ENCODE data around the gene PRAME. TPM values are rescaled to one million over a fixed set of nuclear protein-coding genes. Genes with fewer than 3 reads are reported as not detected.

PRAME gene
- total and polyA plus RNA-seq, 11 donors, result 0.23 to 0.59 TPM; not detected in 9

GRCh38 chr22:22538226-22538989 lies 20.7 kb downstream of the PRAME start:
- Histone ChIP-seq H3K36me3 (no peaks in the 10 kb centered on the region), H3K4me3 (no peak overlapping the region), H3K9me3 (peaks cover 0 to 6% (median 0%) of the 10 kb centered on the region in 12 donors), H3K4me1 (no peaks in the 10 kb centered on the region), H3K27ac (no peak overlapping the region), H3K27me3 (peaks cover 0 to 20% (median 0%) of the 10 kb centered on the region in 9 donors)
- WGBS, 4 donors, result 68 to 85% (median 81%) methylated on average over 7 of the region's 7 CpGs
- TF ChIP-seq, protein P1, sequence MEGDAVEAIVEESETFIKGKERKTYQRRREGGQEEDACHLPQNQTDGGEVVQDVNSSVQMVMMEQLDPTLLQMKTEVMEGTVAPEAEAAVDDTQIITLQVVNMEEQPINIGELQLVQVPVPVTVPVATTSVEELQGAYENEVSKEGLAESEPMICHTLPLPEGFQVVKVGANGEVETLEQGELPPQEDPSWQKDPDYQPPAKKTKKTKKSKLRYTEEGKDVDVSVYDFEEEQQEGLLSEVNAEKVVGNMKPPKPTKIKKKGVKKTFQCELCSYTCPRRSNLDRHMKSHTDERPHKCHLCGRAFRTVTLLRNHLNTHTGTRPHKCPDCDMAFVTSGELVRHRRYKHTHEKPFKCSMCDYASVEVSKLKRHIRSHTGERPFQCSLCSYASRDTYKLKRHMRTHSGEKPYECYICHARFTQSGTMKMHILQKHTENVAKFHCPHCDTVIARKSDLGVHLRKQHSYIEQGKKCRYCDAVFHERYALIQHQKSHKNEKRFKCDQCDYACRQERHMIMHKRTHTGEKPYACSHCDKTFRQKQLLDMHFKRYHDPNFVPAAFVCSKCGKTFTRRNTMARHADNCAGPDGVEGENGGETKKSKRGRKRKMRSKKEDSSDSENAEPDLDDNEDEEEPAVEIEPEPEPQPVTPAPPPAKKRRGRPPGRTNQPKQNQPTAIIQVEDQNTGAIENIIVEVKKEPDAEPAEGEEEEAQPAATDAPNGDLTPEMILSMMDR (IDR thresholded peaks at IDR 0.05), result no peak
- no peak for TF ChIP-seq POLR2A (IDR thresholded peaks at IDR 0.05)
- no peak for ATAC-seq
- DNase-seq, result no peak
- intact Hi-C loops (cut with DNase I), result no loop called here

DNA sequence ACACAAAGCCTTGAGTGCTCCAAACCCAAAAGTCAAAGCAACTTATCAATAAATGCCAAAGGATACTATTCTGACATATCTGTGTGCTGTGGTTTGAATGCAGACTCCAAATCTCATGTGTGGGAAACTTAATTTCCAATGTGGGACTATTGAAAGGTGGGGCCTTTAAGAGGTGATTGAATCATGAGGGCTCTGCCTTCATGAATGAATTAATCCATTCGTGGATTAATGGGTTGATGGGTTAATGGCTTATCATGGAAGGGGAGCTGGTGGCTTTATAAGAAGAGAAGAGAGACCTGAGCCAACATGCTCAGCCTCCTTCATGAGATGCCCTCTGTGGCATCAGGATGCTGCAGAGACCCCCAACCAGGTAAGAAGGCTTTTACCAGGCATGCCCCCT lies 22.1 kb downstream of the PRAME start:
- Histone ChIP-seq H3K4me3 (no peak overlapping the region), H3K27ac (no peak overlapping the region), H3K9me3 (peaks cover 0 to 6% (median 0%) of the 10 kb centered on the region in 12 donors), H3K36me3 (no peaks in the 10 kb centered on the region), H3K4me1 (no peaks in the 10 kb centered on the region), H3K27me3 (peaks cover 0 to 14% (median 0%) of the 10 kb centered on the region in 9 donors)
- ATAC-seq, result no peak
- 21 to 39% (median 32%) methylated on average over 1 of the region's 1 CpG for WGBS, 4 donors
- intact Hi-C loops (cut with DNase I), result no loop called here
- DNase-seq, result no peak
- TF ChIP-seq, protein P1 (IDR thresholded peaks at IDR 0.05), result no peak
- no peak for TF ChIP-seq POLR2A (IDR thresholded peaks at IDR 0.05)

DNA sequence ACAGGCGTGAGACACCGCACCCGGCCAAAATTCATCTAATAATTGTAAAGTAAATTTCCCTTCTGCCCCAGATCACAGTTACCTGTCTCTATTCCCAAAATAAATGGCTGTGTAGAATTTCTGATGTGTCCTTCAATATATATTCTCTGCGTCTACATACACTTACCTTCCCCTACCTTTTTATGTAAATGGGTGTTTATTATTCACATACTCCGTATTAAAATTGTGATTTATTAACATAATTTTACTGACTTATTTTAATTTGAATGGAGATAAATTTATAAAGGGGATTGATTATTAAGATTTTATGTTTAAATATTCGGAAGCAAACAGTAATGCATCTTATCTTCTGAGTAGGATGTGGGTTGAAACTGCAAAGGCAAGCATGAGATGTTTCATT lies 22.6 kb downstream of the PRAME start:
- H3K9me3 ChIP-seq, result peaks cover 0 to 6% (median 0%) of the 10 kb centered on the region in 12 donors
- 64 to 88% (median 79%) methylated on average over 6 of the region's 6 CpGs for WGBS, 4 donors
- no peak overlapping the region for H3K27ac ChIP-seq
- ATAC-seq, result no peak
- no peak for TF ChIP-seq POLR2A (IDR thresholded peaks at IDR 0.05)
- TF ChIP-seq, protein P1 (IDR thresholded peaks at IDR 0.05), result no peak
- H3K4me3 ChIP-seq, result no peak overlapping the region
- H3K4me1 ChIP-seq, result no peaks in the 10 kb centered on the region
- peaks cover 0 to 12% (median 0%) of the 10 kb centered on the region in 9 donors for H3K27me3 ChIP-seq
- H3K36me3 ChIP-seq, result no peaks in the 10 kb centered on the region
- no peak for DNase-seq
- intact Hi-C loops (cut with DNase I), result no loop called here

DNA sequence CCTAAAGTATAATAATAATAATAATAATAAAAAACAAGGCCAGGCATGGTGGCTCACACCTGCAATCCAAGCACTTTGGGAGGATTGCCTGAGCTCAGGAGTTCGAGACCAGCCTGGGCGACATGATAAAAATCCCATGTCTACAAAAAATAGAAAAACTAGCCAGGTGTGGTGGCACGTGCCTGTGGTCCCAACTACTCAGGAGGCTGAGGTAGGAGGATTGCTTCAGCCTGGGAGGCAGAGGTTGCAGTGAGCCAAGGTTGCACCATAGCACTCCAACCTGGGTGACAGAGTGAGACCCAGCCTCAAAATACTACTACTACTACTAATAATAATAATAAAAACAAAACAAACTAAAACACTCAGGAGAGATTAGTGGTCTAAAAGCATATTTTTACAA lies 23.4 kb downstream of the PRAME start:
- Histone ChIP-seq H3K4me3 (no peak overlapping the region), H3K27me3 (peaks cover 0 to 11% (median 0%) of the 10 kb centered on the region in 9 donors), H3K36me3 (no peaks in the 10 kb centered on the region), H3K9me3 (peaks cover 0 to 6% (median 0%) of the 10 kb centered on the region in 12 donors), H3K27ac (no peak overlapping the region), H3K4me1 (no peaks in the 10 kb centered on the region)
- ATAC-seq (no peak), DNase-seq (no peak)
- WGBS, 4 donors, result 75 to 85% (median 79%) methylated on average over 3 of the region's 3 CpGs
- TF ChIP-seq POLR2A (IDR thresholded peaks at IDR 0.05), result no peak
- intact Hi-C loops (cut with DNase I), result no loop called here

Data from heart left ventricle (tissue), 16 donors.